Measurements from ENCODE around the gene ARMC7. TPM values are rescaled to one million over a fixed set of nuclear protein-coding genes. Genes with fewer than 3 reads are reported as not detected.

ARMC7 gene
- total and polyA plus RNA-seq, 2 of the 13 experiments (the other 11 are each of a cell fraction or from before 2014, with no cell fraction given), result 3.9 to 4.2 TPM

DNA sequence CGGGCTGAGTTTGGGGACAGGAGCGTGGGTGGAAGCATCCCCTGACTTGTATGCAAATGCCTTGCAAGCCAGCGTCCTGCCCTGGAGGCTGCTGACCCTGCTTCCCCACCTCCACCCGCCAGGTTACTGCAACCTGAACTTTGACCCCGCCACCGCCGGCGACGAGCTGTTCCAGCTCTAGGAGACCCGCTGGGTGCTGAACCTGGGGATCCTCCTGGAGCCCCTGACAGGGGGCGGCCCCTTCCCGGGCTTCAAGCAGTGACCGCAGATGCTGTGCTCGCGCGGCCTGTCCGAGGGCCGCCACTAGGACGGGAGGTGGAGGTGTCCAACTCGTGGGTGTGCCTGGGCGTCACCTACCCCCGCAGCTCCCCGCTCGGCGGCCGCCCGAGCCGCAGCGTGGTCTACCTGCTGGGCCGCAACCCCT is 32.7 kb upstream of the ARMC7 start (continued):
- TF ChIP-seq, protein P1, sequence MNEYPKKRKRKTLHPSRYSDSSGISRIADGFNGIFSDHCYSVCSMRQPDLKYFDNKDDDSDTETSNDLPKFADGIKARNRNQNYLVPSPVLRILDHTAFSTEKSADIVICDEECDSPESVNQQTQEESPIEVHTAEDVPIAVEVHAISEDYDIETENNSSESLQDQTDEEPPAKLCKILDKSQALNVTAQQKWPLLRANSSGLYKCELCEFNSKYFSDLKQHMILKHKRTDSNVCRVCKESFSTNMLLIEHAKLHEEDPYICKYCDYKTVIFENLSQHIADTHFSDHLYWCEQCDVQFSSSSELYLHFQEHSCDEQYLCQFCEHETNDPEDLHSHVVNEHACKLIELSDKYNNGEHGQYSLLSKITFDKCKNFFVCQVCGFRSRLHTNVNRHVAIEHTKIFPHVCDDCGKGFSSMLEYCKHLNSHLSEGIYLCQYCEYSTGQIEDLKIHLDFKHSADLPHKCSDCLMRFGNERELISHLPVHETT (CRISPR knock-in tag; conservative IDR thresholded peaks at IDR 0.05), result no peak
- TF ChIP-seq, protein P2, sequence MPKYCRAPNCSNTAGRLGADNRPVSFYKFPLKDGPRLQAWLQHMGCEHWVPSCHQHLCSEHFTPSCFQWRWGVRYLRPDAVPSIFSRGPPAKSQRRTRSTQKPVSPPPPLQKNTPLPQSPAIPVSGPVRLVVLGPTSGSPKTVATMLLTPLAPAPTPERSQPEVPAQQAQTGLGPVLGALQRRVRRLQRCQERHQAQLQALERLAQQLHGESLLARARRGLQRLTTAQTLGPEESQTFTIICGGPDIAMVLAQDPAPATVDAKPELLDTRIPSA (CRISPR knock-in tag; IDR thresholded peaks at IDR 0.05; ENCODE audit: borderline replicate concordance), result no peak
- TF ChIP-seq SMAD9 (CRISPR knock-in tag; IDR thresholded peaks at IDR 0.05) (no peak), HBP1 (CRISPR knock-in tag; IDR thresholded peaks at IDR 0.05; ENCODE audit: low read depth) (no peak), E2F2 (CRISPR knock-in tag; IDR thresholded peaks at IDR 0.05; ENCODE audit: borderline replicate concordance) (peak; percentile 33; the same call in 1 of the 2 replicates), YEATS4 (CRISPR knock-in tag; IDR thresholded peaks at IDR 0.05; ENCODE audit: borderline replicate concordance) (peak; percentile 38; the same call in 1 of the 2 replicates), ZNF580 (CRISPR knock-in tag; IDR thresholded peaks at IDR 0.05; ENCODE audit: borderline replicate concordance, low read depth) (peak; percentile 67; the same call in 1 of the 2 replicates), NRL (CRISPR knock-in tag; IDR thresholded peaks at IDR 0.05; ENCODE audit: borderline replicate concordance) (no peak), ZSCAN12 (CRISPR knock-in tag; IDR thresholded peaks at IDR 0.05) (no peak), USF2 (IDR thresholded peaks at IDR 0.05; ENCODE audit: low read depth, low read length) (no peak), USF2 (CRISPR knock-in tag; IDR thresholded peaks at IDR 0.05; ENCODE audit: borderline replicate concordance) (no peak)
- TF ChIP-seq, protein P3, sequence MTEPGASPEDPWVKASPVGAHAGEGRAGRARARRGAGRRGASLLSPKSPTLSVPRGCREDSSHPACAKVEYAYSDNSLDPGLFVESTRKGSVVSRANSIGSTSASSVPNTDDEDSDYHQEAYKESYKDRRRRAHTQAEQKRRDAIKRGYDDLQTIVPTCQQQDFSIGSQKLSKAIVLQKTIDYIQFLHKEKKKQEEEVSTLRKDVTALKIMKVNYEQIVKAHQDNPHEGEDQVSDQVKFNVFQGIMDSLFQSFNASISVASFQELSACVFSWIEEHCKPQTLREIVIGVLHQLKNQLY (CRISPR knock-in tag; IDR thresholded peaks at IDR 0.05), result no peak
- TF ChIP-seq, protein P4, sequence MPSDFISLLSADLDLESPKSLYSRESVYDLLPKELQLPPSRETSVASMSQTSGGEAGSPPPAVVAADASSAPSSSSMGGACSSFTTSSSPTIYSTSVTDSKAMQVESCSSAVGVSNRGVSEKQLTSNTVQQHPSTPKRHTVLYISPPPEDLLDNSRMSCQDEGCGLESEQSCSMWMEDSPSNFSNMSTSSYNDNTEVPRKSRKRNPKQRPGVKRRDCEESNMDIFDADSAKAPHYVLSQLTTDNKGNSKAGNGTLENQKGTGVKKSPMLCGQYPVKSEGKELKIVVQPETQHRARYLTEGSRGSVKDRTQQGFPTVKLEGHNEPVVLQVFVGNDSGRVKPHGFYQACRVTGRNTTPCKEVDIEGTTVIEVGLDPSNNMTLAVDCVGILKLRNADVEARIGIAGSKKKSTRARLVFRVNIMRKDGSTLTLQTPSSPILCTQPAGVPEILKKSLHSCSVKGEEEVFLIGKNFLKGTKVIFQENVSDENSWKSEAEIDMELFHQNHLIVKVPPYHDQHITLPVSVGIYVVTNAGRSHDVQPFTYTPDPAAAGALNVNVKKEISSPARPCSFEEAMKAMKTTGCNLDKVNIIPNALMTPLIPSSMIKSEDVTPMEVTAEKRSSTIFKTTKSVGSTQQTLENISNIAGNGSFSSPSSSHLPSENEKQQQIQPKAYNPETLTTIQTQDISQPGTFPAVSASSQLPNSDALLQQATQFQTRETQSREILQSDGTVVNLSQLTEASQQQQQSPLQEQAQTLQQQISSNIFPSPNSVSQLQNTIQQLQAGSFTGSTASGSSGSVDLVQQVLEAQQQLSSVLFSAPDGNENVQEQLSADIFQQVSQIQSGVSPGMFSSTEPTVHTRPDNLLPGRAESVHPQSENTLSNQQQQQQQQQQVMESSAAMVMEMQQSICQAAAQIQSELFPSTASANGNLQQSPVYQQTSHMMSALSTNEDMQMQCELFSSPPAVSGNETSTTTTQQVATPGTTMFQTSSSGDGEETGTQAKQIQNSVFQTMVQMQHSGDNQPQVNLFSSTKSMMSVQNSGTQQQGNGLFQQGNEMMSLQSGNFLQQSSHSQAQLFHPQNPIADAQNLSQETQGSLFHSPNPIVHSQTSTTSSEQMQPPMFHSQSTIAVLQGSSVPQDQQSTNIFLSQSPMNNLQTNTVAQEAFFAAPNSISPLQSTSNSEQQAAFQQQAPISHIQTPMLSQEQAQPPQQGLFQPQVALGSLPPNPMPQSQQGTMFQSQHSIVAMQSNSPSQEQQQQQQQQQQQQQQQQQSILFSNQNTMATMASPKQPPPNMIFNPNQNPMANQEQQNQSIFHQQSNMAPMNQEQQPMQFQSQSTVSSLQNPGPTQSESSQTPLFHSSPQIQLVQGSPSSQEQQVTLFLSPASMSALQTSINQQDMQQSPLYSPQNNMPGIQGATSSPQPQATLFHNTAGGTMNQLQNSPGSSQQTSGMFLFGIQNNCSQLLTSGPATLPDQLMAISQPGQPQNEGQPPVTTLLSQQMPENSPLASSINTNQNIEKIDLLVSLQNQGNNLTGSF (CRISPR knock-in tag; IDR thresholded peaks at IDR 0.05), result no peak
- TF ChIP-seq, protein P5, sequence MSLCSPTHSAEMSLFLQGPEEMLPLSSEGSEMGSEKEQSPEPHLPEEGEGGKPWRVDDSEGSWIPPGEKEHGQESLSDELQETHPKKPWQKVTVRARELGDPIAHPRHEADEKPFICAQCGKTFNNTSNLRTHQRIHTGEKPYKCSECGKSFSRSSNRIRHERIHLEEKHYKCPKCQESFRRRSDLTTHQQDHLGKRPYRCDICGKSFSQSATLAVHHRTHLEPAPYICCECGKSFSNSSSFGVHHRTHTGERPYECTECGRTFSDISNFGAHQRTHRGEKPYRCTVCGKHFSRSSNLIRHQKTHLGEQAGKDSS (CRISPR knock-in tag; IDR thresholded peaks at IDR 0.05; ENCODE audit: borderline replicate concordance, low read depth), result peak; percentile 45; the same call in 1 of the 2 replicates
